HCT116 (cell line): ENCODE results near the gene MLLT6. TPM values are rescaled to one million over a fixed set of nuclear protein-coding genes. Genes with fewer than 3 reads are reported as not detected.

Experiments used
- ATAC-seq: fragments of 200-7000 bp; cut with Tn5 transposase; 2 replicates; pipeline ENCODE4 v1.9.1; 2020; ENCODE audit warnings: mild to moderate bottlenecking, moderate library complexity
- BruUV-seq: library from RNA; stranded (reverse); fragments of 400-500 nt; replicated peaks from 2 replicates; lab custom pipeline; 2021; lab: Mats Ljungman, UMichigan
- CTCF ChIA-PET: fragments of 300-600 bp; sonication (Branson Sonifier 250); formaldehyde crosslinking; loops from one replicate; lab custom pipeline; 2021; ENCODE audit warnings: antibody characterized with exemption; lab: Charles Lee
- POLR2A ChIA-PET: fragments of 300-600, 350-600 bp; sonication (Branson Sonifier 250); formaldehyde crosslinking; loops from one replicate; lab custom pipeline; 2021; ENCODE audit warnings: antibody characterized with exemption; lab: Charles Lee
- RAD21 ChIA-PET, 2 experiments: fragments of 300-600 bp; sonication (Branson Sonifier 250); formaldehyde crosslinking; loops; one replicate each; lab custom pipeline; 2023; ENCODE audit warnings: low total read pairs in 2 of 2; ENCODE audit not compliant: uncharacterized antibody in 2 of 2, unreplicated experiment in 2 of 2, low non-redundant PET in 1 of 2; lab: Charles Lee
- DNase-seq: peaks from one replicate; pipeline ENCODE4 v3.0.0-alpha.2; 2010; ENCODE audit warnings: low read depth, low spot score
- H2AFZ ChIP-seq: fragments of 200-600 bp; shearing (Covaris generic), sonication (generic); 2 replicates; pipeline ENCODE4 v1.6.1; 2017; ENCODE audit warnings: low read depth, mixed run types, mixed read lengths, antibody characterized with exemption, low read length; ENCODE audit not compliant: poor library complexity, severe bottlenecking
- H3K27ac ChIP-seq: 2 replicates; pipeline ENCODE4 v1.5.1; 2012; ENCODE audit warnings: low read depth, low read length
- H3K27me3 ChIP-seq: fragments of 200-600 bp; sonication (generic); 2 replicates; pipeline ENCODE4 v1.6.1; 2016; ENCODE audit warnings: mixed run types, low read length, mixed read lengths; ENCODE audit not compliant: insufficient read depth
- H3K36me3 ChIP-seq, 2 experiments: fragments of 200-500 bp in 1 of 2; fragments of 200-600 bp in 1 of 2; sonication (Bioruptor generic) in 1 of 2; sonication (generic) in 1 of 2; 2 replicates each; pipeline versions ENCODE4 v1.5.1 to v1.6.1; 2014 to 2016; ENCODE audit warnings: low read length in 2 of 2, inconsistent platforms in 1 of 2, mixed read lengths in 1 of 2, mixed run types in 1 of 2; ENCODE audit not compliant: insufficient read depth in 2 of 2, control insufficient read depth in 1 of 2
- H3K4me1 ChIP-seq, 2 experiments: fragments of 200-600 bp in 1 of 2; sonication (generic) in 1 of 2; 2 replicates each; pipeline versions ENCODE4 v1.5.1 to v1.6.1; 2012 to 2017; ENCODE audit warnings: low read length in 2 of 2, inconsistent platforms in 1 of 2, mild to moderate bottlenecking in 1 of 2, mixed read lengths in 1 of 2, mixed run types in 1 of 2, moderate library complexity in 1 of 2; ENCODE audit not compliant: insufficient read depth in 2 of 2, control insufficient read depth in 1 of 2
- H3K4me2 ChIP-seq: fragments of 200-600 bp; sonication (generic); 2 replicates; pipeline ENCODE4 v1.6.1; 2017; ENCODE audit warnings: mixed run types, low read length, mixed read lengths
- H3K4me3 ChIP-seq, 2 experiments: fragments of 200-600 bp in 1 of 2; sonication (generic) in 1 of 2; replicated peaks in 1 of 2; 2 replicates each; pipeline ENCODE4 v1.5.1; 2011 to 2016; ENCODE audit warnings: low read length in 2 of 2, control low read depth in 1 of 2, low read depth in 1 of 2, mild to moderate bottlenecking in 1 of 2, mixed read lengths in 1 of 2, mixed run types in 1 of 2
- H3K79me2 ChIP-seq: fragments of 200-600 bp; sonication (generic); 2 replicates; pipeline ENCODE4 v1.6.1; 2017; ENCODE audit warnings: mild to moderate bottlenecking, mixed run types, low read length, moderate library complexity, mixed read lengths; ENCODE audit not compliant: insufficient read depth
- H3K9ac ChIP-seq: fragments of 200-600 bp; sonication (generic); 2 replicates; pipeline ENCODE4 v1.6.1; 2016; ENCODE audit warnings: low read length, mixed read lengths
- H3K9me2 ChIP-seq: fragments of 200-600 bp; sonication (generic), shearing (Covaris generic); 2 replicates; pipeline ENCODE4 v1.6.1; 2017; ENCODE audit warnings: mixed run types, mild to moderate bottlenecking, moderate library complexity; ENCODE audit not compliant: insufficient read depth
- H3K9me3 ChIP-seq, 2 experiments: fragments of 200-500 bp in 1 of 2; fragments of 200-600 bp in 1 of 2; sonication (Bioruptor generic) in 1 of 2; sonication (generic) in 1 of 2; 2 replicates each; pipeline ENCODE4 v1.6.1; 2014 to 2017; ENCODE audit warnings: low read length in 2 of 2, mixed read lengths in 2 of 2, inconsistent platforms in 1 of 2, low read depth in 1 of 2, mild to moderate bottlenecking in 1 of 2, mixed run types in 1 of 2, moderate library complexity in 1 of 2; ENCODE audit not compliant: control insufficient read depth in 1 of 2, insufficient read depth in 1 of 2
- H4K20me1 ChIP-seq: fragments of 200-600 bp; sonication (generic), shearing (Covaris generic); 2 replicates; pipeline ENCODE4 v1.6.1; 2017; ENCODE audit warnings: mixed run types, mild to moderate bottlenecking, moderate library complexity; ENCODE audit not compliant: insufficient read depth
- CEBPB ChIP-seq: IDR thresholded peaks from 2 replicates; pipeline ENCODE4 v1.6.1; 2012; ENCODE audit warnings: low read depth
- CTCF ChIP-seq, 3 experiments: fragments of 200-600 bp in 1 of 3; sonication (generic) in 1 of 3; IDR thresholded peaks in 2 of 3; conservative IDR thresholded peaks in 1 of 3; 2 replicates each; pipeline ENCODE4 v1.5.1; 2012 to 2017; ENCODE audit warnings: low read depth in 2 of 3, low read length in 2 of 3, antibody characterized with exemption in 1 of 3, borderline replicate concordance in 1 of 3, control low read depth in 1 of 3, mild to moderate bottlenecking in 1 of 3, mixed read lengths in 1 of 3, mixed run types in 1 of 3, moderate library complexity in 1 of 3; ENCODE audit not compliant: insufficient read depth in 1 of 3
- EGR1 ChIP-seq: IDR thresholded peaks from 2 replicates; pipeline ENCODE4 v1.6.1; 2012; ENCODE audit warnings: low read depth
- EZH2 ChIP-seq: fragments of 200-600 bp; sonication (generic); IDR thresholded peaks from 2 replicates; pipeline ENCODE4 v1.6.1; 2017; ENCODE audit warnings: antibody characterized with exemption, mixed run types
- EZH2phosphoT487 ChIP-seq: fragments of 200-600 bp; IDR thresholded peaks from 2 replicates; pipeline ENCODE4 v1.6.1; 2018; ENCODE audit warnings: antibody characterized with exemption, borderline replicate concordance
- POLR2A ChIP-seq: IDR thresholded peaks from 2 replicates; pipeline ENCODE4 v1.7.0; 2011; ENCODE audit warnings: borderline replicate concordance; ENCODE audit not compliant: insufficient read depth, insufficient read length; ENCODE audit errors: extremely low read depth
- SIN3A ChIP-seq: IDR thresholded peaks from 2 replicates; pipeline ENCODE4 v1.6.1; 2012; ENCODE audit warnings: low read depth
- SP1 ChIP-seq: IDR thresholded peaks from 2 replicates; pipeline ENCODE4 v1.6.1; 2012; ENCODE audit warnings: low read depth
- SRF ChIP-seq: IDR thresholded peaks from 2 replicates; pipeline ENCODE4 v1.6.1; 2012; ENCODE audit warnings: low read depth
- TCF7L2 ChIP-seq: IDR thresholded peaks from 2 replicates; pipeline ENCODE4 v1.7.0; 2011; ENCODE audit warnings: borderline replicate concordance, inconsistent platforms; ENCODE audit not compliant: insufficient read depth, insufficient read length; ENCODE audit errors: extremely low read depth
- YY1 ChIP-seq: IDR thresholded peaks from 2 replicates; pipeline ENCODE4 v1.6.1; 2011; ENCODE audit warnings: low read length, low read depth, moderate library complexity, mild to moderate bottlenecking; ENCODE audit not compliant: insufficient replicate concordance; ENCODE audit errors: extremely low read depth
- ZFX ChIP-seq: fragments of 450-650 bp; IDR thresholded peaks from 2 replicates; pipeline ENCODE4 v1.6.1; 2017
- ZNF274 ChIP-seq: fragments of 200-500 bp; sonication (Bioruptor generic); IDR thresholded peaks from 2 replicates; pipeline ENCODE4 v1.6.1; 2014; ENCODE audit warnings: mild to moderate bottlenecking, low read depth, low read length, inconsistent platforms
- intact Hi-C: fragments of 100-400 bp; cut with micrococcal nuclease; formaldehyde crosslinking; loops from 2 replicates; pipeline ENCODE4 v1.10.0; 2022
- total RNA-seq: library from RNA; stranded (reverse); gene quantifications from one replicate; pipeline ENCODE4 v1.2.1, GENCODE V29; 2021; ENCODE audit not compliant: unreplicated experiment
- TF ChIP-seq, protein P1 (sequence below): IDR thresholded peaks from 2 replicates; pipeline ENCODE4 v1.6.1; 2012; ENCODE audit warnings: low read depth
- TF ChIP-seq, protein P2 (sequence below): IDR thresholded peaks from 2 replicates; pipeline ENCODE4 v1.6.1; 2012
- TF ChIP-seq, protein P3 (sequence below): IDR thresholded peaks from 2 replicates; pipeline ENCODE4 v1.6.1; 2011; ENCODE audit warnings: mild to moderate bottlenecking, low read length, moderate library complexity; ENCODE audit not compliant: insufficient replicate concordance; ENCODE audit errors: extremely low read depth

The MLLT6 gene
- total RNA-seq, 1 experiment from 2014 or later, result 110 TPM

DNA sequence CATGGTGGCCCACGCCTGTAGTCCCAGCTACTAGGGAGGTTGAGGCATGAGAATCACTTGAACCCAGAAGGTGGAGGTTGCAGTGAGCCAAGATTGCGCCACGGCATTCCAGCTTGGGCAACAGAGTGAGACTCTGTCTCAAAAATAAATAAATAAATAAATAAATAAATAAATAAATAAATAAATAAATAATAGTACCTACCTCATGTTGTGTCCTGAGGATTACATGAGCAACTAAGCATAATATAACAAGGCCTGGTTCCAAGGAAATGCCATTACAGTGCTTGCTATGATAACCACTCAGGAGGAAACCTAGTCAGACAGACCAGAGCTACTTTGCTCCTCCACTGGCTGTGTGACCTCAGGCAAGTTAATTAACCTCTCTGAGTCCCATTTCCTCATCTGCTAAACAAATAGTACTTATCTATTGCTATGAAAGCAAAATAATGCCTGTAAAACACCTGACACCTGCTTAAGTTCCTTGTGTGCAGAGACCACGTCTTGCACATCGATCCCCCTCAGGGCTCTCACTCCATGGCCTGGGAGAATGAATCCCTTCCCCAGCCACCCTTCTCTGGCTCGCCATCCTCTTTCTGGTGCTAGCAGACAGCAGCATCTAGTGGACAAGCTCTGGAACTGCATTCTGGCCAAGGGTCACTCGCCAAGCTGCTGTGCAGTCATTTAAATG, 37.8 kb upstream of the MLLT6 start (continued):
- no peak for TF ChIP-seq POLR2A
- no peak for TF ChIP-seq CEBPB
- TF ChIP-seq SP1, result no peak
- TF ChIP-seq SIN3A, result no peak
- TF ChIP-seq EZH2phosphoT487, result no peak
- TF ChIP-seq, all 23 proteins: peak for 4

DNA sequence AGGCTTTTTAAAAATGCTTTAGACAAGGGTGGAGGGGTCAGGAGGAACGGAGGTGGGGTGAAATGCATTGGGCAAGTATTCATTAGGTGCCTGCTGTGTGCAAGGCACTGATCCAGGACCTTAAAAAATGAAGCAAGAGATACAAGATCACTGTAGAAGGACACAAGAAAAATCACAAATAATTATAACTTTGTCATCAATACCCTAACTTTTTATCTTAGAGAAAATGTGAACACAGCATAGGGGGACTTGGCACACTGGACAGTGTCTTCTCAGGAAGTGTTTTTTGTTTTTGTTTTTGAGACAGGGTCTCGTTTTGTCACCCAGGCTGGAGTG, 37.3 kb upstream of the MLLT6 start:
- Histone ChIP-seq H3K4me1 (peaks cover 6 to 23% of the 10 kb centered on the region in 2 experiments; a peak in 3 of 4 replicates), H3K27ac (no peak overlapping the region), H3K9me2 (no peaks in the 10 kb centered on the region), H3K4me2 (no peak overlapping the region), H3K36me3 (no peaks in the 10 kb centered on the region), H3K9me3 (no peaks in the 10 kb centered on the region), H2AFZ (no peak overlapping the region), H3K4me3 (no peak overlapping the region), H3K9ac (no peak overlapping the region), H3K79me2 (peaks cover 5% of the 10 kb centered on the region; the same call in 1 of the 2 replicates), H3K27me3 (no peaks in the 10 kb centered on the region; the same call in 1 of the 2 replicates), H4K20me1 (no peaks in the 10 kb centered on the region)
- ChIA-PET RAD21 (interaction anchor here (0.9 to 1.6 kb wide), 5 partner anchors 84 to 244 kb away, joined by 3 to 9 read pairs (median 4); no protein-coding TSS in a partner anchor), POLR2A (no interaction called here), CTCF (interaction anchor here (0.7 to 7.6 kb wide), 16 partner anchors 10 to 334 kb away, joined by 3 to 146 read pairs (median 4); no protein-coding TSS in a partner anchor)
- TF ChIP-seq, protein P1, sequence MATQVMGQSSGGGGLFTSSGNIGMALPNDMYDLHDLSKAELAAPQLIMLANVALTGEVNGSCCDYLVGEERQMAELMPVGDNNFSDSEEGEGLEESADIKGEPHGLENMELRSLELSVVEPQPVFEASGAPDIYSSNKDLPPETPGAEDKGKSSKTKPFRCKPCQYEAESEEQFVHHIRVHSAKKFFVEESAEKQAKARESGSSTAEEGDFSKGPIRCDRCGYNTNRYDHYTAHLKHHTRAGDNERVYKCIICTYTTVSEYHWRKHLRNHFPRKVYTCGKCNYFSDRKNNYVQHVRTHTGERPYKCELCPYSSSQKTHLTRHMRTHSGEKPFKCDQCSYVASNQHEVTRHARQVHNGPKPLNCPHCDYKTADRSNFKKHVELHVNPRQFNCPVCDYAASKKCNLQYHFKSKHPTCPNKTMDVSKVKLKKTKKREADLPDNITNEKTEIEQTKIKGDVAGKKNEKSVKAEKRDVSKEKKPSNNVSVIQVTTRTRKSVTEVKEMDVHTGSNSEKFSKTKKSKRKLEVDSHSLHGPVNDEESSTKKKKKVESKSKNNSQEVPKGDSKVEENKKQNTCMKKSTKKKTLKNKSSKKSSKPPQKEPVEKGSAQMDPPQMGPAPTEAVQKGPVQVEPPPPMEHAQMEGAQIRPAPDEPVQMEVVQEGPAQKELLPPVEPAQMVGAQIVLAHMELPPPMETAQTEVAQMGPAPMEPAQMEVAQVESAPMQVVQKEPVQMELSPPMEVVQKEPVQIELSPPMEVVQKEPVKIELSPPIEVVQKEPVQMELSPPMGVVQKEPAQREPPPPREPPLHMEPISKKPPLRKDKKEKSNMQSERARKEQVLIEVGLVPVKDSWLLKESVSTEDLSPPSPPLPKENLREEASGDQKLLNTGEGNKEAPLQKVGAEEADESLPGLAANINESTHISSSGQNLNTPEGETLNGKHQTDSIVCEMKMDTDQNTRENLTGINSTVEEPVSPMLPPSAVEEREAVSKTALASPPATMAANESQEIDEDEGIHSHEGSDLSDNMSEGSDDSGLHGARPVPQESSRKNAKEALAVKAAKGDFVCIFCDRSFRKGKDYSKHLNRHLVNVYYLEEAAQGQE, result no peak
- TF ChIP-seq, protein P2, sequence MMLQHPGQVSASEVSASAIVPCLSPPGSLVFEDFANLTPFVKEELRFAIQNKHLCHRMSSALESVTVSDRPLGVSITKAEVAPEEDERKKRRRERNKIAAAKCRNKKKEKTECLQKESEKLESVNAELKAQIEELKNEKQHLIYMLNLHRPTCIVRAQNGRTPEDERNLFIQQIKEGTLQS, result no peak
- TF ChIP-seq CTCF (IDR thresholded peaks at IDR 0.05 in 2 of 3, conservative IDR thresholded peaks at IDR 0.05 in 1 of 3; ENCODE audit: borderline replicate concordance in 1 of 3, insufficient read depth in 1 of 3, low read depth in 2 of 3, low read length in 2 of 3) (no peak), ZFX (no peak), EZH2 (no peak), TCF7L2 (no peak), YY1 (no peak), CEBPB (no peak), SRF (no peak), POLR2A (no peak), ZNF274 (no peak), EGR1 (no peak)
- TF ChIP-seq, protein P3, sequence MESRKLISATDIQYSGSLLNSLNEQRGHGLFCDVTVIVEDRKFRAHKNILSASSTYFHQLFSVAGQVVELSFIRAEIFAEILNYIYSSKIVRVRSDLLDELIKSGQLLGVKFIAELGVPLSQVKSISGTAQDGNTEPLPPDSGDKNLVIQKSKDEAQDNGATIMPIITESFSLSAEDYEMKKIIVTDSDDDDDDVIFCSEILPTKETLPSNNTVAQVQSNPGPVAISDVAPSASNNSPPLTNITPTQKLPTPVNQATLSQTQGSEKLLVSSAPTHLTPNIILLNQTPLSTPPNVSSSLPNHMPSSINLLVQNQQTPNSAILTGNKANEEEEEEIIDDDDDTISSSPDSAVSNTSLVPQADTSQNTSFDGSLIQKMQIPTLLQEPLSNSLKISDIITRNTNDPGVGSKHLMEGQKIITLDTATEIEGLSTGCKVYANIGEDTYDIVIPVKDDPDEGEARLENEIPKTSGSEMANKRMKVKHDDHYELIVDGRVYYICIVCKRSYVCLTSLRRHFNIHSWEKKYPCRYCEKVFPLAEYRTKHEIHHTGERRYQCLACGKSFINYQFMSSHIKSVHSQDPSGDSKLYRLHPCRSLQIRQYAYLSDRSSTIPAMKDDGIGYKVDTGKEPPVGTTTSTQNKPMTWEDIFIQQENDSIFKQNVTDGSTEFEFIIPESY, result no peak
- intact Hi-C loops, result loop anchor here (1.0 to 10.0 kb wide), 6 partner anchors 83 to 319 kb away; no protein-coding TSS in a partner anchor
- DNase-seq (no peak), ATAC-seq (no peak)
- BruUV-seq, result no TSS peak
